NOMO-1 treated with DMSO at 0.1 percent for 48 hours (cell line): Measurements from ENCODE around the gene NDUFS6.

Experiments
- DNase-seq: peaks from one replicate; lab custom pipeline; 2025; ENCODE audit not compliant: unreplicated experiment; lab: John Stamatoyannopoulos, UW

NDUFS6 gene

GRCh38 chr5:1765141-1765879 lies 35.9 kb upstream of the NDUFS6 start:
- no peak for DNase-seq

- DNase-seq: no peak
Observed at GRCh38 chr5:1765880-1766235, 35.3 kb upstream of the NDUFS6 start.

GRCh38 chr5:1767524-1768282 lies 33.5 kb upstream of the NDUFS6 start:
- DNase-seq: no peak

- no peak for DNase-seq
Observed at GRCh38 chr5:1768283-1769000, 32.8 kb upstream of the NDUFS6 start.

- no peak for DNase-seq
Observed at GRCh38 chr5:1769017-1769640, 32.1 kb upstream of the NDUFS6 start.

GRCh38 chr5:1769752-1770442 lies 31.3 kb upstream of the NDUFS6 start:
- no peak for DNase-seq

GRCh38 chr5:1770443-1770802 lies 30.8 kb upstream of the NDUFS6 start:
- DNase-seq: no peak

- no peak for DNase-seq
Observed at GRCh38 chr5:1771149-1772065, 29.8 kb upstream of the NDUFS6 start.

- DNase-seq: no peak
Observed at GRCh38 chr5:1772634-1773033, 28.6 kb upstream of the NDUFS6 start.

- DNase-seq: no peak
Observed at GRCh38 chr5:1776831-1777230, 24.4 kb upstream of the NDUFS6 start.

- no peak for DNase-seq
Observed at GRCh38 chr5:1777281-1778137, 23.7 kb upstream of the NDUFS6 start.

GRCh38 chr5:1778138-1779020 lies 22.8 kb upstream of the NDUFS6 start:
- DNase-seq: no peak

GRCh38 chr5:1779021-1779680 lies 22.1 kb upstream of the NDUFS6 start:
- no peak for DNase-seq

- no peak for DNase-seq
Observed at GRCh38 chr5:1779782-1780613, 21.2 kb upstream of the NDUFS6 start.

- DNase-seq: no peak
Observed at GRCh38 chr5:1780614-1780930, 20.6 kb upstream of the NDUFS6 start.

- DNase-seq: no peak
Observed at GRCh38 chr5:1781107-1781506, 20.1 kb upstream of the NDUFS6 start.
